GM21737 (cell line): ENCODE measurements around the gene BRD4.
A peak's percentile ranks its signal among the peaks of the same experiment; 100 is the strongest.
"Not testable (repeated sequence)": the region's sequence is repeated elsewhere in the genome, so short reads cannot be mapped to it uniquely, and the experiment has no call there.

Experiments used
- ATAC-seq: cut with Tn5 transposase; IDR thresholded peaks from one replicate; pipeline ENCODE4 v1.9.1; 2021; ENCODE audit warnings: mild to moderate bottlenecking, moderate library complexity; ENCODE audit not compliant: unreplicated experiment

Gene BRD4

DNA sequence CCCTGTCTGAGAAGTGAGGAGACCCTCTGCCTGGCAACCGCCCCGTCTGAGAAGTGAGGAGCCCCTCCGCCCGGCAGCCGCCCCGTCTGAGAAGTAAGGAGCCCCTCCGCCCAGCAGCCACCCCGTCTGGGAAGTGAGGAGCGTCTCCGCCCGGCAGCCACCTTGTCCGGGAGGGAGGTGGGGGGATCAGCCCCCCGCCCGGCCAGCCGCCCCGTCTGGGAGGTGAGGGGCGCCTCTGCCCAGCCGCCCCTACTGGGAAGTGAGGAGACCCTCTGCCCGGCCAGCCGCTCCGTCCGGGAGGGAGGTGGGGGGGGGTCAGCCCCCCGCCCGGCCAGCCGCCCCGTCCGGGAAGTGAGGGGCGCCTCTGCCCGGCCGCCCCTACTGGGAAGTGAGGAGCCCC is 30.7 kb upstream of the BRD4 start:
- ATAC-seq = not testable (repeated sequence)

DNA sequence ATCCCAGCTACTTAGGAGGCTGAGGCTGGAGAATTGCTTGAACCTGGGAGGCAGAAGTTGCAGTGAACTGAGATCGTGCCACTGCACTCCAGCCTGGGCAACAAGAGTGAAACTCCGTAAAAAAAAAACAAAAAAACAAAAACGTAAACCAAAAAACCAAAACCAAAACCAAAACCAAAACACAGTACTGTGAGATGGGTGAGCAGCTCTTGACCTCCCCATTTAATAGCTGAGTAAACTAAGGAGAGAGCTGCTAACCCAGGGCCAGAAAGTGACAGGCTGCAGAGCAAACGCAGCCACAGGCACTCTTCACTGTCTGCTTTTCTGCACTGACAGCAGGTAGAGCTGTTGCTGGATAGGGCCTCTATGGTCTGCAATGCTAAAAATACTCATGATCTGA is 27.7 kb upstream of the BRD4 start:
- not testable (repeated sequence) for ATAC-seq

DNA sequence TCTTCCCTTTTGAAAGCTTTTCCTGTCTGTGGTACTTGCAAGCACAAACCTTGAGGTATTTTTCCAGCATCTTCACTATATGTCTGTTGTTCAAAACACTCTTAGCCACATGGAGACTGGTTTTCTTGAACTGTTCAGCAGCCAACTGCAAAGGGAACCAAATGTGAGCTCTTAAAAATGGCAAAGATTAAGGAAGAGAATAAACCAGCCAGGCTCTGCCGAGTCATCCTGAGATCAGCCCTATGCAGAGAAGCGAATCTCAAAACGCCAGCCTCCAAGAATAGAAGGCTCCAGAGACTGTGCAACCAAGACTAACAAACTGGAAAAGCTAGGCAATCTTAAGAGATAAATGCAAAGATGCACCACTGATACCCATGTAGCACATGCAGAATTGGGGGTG is 26.6 kb upstream of the BRD4 start:
- ATAC-seq = no peak

DNA sequence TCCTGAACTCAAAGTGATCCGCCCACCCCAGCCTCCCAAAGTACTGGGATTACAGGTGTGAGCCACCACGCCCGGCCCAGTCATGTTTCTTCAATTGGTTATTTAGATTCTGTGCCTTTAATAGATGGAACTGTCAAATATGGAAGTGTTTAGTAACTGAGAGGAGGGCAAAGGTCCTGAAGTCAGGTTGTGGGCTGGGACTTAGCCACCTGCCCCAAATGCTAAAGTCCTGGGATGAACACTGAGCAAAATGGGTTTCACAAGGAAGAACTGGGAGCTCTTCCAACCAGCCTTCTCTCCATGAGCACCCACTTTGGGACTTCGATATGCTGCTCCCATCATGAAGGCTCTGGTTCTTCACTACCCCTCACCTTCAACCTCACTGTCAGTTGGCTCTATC is 25.6 kb upstream of the BRD4 start:
- no peak for ATAC-seq

DNA sequence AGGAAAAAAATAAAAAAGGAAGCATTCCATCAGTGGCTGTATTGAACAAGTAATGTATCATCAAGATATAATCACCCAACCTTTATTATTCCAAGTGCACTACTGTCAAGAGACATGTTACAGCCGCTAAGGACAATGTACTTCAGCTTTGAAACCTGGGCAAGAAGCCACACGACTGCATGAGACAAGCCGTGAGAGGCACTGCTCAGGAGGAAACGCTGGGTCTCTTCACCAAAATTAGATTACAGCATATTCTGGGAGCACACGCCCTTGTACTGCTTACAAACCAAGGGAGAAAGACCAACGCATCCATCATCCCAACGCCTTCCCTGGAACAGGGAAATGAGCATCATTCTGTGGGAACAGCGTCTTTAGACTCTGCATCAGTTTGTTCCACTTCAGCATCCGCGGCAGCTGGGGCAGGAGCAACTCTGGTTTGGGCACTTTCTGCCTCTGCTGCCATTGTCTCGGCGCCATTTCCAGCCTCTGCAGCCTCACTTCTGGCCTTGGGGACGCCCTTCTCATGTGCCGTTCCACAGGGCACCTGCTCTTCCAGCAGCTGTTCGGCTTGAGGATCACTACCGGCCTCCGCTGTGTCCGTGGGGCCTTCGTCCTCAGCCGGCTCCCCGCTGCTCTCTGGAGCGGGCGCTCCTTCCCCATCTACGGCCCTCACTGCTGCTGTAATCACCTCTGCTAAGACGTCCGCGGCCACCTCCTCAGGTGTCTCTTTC is 22.4 kb upstream of the BRD4 start:
- no peak for ATAC-seq

DNA sequence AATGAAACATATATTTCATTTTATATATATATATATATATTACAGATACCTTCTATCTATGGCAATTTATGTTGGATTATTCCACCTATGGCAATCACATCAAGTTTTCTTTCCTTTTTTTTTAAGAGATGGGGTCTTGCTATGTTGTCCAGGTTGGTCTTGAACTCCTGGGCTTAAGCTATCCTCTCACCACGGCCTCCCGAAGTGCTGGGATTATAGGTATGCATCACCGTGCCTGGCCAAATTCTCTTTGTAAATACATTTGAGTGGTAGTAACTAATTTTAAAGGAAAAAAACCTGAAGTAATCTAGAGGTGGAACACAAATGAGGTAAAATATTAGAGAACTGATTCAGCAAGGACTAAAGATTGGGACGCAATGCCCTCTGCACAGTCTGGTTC is 21.6 kb upstream of the BRD4 start:
- ATAC-seq = no peak

DNA sequence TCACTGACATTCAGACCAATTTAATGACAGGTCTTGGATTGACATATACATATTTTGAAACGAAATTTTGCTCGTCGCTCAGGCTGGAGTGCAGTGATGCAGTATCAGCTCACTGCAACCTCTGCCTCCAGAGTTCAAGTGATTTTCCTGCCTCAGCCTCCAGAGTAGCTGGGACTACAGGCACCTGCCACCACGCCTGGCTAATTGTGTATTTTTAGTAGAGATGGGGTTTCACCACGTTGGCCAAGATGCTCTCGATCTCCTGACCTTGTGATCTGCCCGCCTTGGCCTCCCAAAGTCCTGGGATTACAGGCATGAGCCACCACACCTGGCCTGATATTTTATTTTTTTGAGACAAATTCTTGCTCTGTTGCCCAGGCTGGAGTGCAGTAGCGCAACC is 20.2 kb upstream of the BRD4 start:
- ATAC-seq = not testable (repeated sequence)

DNA sequence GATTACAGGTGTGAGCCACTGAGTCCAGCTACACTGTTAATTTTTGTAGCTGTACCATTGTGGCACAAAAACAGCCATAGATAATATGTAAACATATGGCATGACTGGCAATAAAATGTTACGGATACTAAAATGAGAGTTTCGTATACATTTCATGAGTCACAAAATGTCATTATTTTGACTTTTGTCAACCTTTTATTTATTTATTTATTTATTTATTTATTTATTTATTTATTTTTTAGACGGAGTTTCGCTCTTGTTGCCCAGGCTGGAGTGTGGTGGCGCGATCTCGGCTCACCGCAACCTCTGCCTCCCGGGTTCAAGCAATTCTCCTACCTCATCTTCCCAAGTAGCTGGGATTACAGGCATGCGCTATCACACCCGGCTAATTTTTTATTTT is 9.0 kb upstream of the BRD4 start:
- not testable (repeated sequence) for ATAC-seq

DNA sequence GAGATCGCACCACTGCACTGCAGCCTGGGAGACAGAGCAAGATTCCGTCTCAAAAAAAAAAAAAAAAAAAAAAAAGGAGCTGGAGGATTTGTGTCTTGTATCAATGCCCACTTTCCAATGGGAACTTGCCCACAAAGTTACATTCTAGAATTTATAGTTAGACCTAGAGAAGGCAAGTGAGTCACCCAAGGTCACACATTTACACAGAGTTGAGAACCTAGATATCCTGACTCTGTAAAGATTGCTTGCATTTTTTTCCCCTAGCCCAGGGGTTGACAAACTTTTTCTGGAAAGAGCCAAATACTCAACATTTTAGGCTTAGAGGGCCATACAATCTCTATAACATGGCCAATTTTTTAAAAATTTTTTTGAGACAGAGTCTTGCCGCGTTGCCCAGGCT is 7.7 kb upstream of the BRD4 start:
- ATAC-seq = no peak

DNA sequence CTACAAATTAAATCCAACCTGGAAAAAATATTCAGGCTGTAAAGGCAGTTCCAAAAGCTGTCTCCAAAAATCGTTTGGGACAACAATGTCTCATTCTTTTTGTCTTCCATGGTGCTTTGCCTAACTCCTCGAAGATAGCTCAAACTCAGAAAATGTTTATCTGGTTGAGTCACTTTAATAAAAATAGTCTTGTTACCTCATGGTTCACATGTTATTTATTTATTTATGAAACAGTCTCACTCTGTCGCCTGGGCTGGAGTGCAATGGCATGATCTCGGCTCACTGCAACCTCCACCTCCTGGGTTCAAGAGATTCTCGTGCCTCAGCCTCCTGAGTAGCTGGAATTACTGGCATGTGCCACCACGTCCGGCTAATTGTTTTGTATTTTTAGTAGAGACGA is 4.9 kb upstream of the BRD4 start:
- no peak for ATAC-seq

DNA sequence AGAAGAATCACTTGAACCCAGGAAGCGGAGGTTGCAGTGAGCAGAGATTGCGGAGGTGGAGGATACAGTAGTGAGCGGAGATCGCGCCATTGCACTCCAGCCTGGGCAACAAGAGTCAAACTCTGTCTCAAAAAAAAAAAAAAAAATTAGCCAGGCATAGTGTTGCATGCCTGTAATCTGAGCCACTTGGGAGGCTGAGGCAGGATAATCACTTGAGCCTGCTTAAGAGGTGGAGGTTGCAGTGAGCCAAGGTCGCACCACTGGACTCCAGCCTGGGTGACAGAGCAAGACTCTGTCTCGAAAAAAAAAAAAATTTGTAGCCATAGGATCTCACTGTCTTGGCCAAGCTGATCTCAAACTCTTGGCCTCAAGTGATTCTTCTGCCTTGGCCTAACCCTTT is 3.7 kb upstream of the BRD4 start:
- ATAC-seq = not testable (repeated sequence)

DNA sequence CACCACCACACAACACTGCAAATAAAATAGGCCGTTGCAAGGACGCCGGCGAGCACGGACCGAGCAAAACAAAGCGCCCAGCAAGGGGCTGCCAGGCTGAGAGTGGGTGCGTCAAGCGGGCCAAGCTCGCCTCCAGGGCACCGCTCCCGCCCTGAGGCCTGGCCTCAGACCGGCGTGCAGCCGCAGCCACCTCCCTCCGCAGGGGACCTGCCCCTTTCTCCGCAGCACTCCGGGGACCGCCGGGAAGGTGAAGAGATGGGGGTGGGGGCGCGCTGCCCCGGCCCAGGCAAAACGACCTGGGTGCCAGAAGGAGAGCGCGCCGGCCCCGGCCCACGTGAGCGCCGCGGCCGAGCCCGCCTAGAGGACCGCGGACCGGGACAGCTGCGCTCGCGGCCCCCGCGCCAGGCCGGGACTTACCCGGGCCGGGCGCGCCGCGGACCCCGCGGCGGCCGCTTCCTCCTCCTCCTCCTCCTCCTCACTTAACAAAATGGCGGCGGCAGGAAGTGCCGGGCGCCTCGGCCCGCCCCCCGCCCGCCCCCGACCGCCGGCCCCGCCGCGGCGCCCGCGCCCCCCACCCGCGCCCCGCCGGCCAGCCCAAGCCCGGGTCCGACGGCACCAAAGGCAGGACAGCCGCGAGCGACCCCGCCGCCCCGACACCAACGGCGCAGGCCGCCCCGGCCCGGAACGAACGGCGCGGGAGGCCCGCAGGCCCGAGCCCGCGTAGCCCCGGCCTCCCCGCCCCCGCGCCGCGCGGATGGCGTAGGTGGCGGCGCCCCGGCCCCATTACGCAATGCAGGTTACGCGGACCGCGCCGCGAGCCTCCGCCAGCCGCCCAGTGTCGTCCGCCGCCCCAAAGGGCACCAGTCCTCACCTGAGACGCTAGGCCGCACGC is 674 bp downstream of the BRD4 start:
- peak; percentile 29 for ATAC-seq

DNA sequence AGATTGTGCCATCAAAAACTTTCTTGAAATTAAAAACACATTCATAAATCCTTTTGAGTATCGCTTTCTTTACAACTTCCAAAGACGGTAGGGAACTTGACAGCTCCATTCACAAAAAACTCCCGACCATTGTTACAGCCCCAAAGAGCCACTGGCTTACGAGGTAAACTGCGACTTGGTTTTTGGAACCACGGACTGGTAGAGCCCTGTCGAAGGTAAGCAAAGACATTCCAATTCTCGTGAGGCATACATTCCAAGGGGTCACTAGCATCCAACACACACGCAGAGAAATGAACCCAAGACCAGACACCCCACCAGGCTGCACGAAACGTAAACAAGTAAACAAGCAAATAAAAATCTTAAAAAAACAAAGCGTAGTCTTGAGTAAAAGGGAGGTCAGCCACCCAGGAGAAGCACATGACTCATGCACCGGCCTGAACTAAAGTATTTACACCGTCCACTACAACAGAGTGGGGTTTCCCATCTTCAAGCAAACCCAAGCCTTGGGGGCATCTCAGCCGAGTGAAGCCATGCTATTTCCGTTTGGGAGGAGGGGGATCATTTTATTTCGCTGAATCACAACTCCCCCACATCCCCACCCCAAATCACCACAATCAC is 1.4 kb downstream of the BRD4 start:
- no peak for ATAC-seq

DNA sequence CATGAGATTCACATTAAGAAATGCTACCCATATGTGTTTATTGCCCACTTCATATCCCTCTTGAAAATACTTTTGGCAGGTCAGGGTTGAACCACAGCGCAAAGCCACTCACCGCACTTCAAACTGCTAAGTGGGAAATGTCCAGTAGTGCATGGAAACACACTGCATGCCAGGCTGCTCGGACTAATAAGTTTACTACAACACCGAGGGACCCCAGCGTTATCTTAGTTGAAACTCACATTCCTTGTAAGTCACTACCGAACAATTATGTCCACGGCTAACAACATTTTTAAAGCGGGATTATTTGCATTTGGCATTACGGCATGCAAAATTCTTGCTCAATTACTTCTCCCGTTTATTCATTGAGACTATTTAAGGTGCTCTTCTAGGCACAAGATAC is 4.0 kb downstream of the BRD4 start:
- ATAC-seq = no peak

DNA sequence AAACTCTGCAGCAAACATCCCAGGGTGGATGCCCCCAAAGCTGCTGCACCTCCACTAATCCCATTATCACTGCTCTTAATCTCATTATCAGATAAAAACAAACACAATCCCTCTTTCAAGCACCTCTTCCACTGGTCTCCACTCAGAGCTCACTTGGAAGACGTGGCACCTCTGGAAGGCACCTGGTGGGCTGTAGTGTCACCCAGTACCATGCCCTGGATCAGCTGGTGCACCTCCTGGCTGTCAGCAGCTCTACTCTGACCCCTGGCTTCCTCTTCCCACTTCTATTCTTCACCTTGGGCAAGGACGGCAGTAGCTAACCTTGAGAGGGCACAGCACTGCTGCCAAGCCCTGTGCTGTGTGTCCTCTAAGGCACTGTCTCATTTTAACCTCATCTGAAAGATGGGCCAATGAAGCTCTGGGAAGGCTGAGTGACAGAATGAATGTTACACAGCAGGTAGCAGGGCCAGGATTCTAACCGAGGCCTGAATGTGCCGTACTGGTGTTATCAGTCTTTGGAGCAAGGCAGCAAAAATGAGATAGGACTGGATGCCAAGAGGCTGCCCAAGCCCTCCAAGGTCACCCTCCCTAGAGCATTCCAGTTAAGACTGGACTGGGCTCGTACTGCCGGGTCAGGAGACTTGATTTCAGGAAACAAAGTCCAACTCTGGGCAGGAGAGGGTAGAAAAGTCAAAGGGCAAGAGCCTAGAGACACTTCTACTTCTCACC is 7.4 kb downstream of the BRD4 start:
- no peak for ATAC-seq

DNA sequence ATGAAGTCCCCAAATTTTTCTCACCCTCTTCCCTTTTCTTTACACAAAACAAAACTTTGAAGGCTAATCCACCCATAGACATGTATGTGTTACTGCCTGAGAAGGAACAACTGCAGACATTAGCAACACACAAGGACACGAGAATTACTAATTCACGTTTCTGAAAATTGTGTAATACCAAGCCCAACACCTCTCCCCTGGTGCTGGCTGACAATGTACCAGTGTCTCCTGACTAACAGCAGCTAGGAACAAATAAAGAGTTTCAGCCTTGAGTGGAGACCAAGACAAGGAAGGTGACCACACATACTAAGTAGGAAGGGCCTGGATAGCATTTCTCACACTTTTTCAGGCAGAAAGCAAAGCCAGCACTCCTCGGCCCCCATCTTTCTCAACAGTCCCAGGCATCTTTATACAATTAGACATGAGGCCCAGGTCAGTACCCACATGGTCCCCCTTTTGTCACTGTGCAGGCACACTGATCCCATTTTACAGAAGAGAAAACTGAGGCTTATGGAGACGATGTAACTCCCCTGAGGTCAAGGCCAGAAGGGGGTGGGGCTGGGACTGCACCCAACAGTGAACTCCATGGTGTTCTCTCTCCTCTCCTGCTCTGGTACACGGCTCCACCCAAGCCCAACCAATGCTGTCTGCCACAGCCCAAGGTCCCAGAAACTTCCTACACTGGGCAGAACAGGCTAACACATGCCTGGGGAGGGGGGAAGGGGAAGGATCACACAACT is 8.7 kb downstream of the BRD4 start:
- no peak for ATAC-seq

DNA sequence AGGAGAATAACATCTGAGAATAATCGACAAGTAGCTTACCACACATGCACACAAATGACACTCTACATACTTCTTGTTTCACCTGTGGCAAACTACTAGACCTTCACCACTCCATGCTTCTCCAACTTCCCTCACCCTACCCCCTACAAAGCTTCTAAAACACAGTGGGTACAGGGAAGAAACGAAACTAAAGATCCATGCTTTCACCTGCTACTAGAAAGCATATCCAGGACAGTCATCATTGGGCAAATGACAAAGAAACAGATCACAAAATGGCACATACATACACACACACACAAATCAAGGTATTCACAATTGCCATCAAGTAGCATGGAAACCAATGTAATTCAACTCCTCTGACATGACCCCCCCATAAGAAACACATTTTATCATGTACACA is 10.6 kb downstream of the BRD4 start:
- ATAC-seq = no peak

DNA sequence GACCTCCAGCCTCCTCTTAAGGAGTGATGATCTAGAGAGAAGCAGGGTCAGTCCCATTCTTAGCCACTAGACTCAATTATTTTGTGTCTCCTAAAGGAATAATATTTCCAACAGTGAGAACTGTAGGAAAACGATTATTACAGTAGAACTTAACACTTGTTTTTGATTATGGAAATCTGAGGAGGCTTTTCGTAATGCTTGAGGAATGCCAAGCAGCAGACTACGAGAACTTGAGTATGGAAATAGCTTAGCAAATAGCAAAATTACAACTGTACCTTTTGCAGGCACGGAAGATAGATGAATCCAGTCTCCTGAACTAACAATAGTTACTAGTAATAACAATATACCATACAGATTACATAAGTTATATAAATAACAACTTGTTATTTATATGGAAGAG is 12.2 kb downstream of the BRD4 start:
- no peak for ATAC-seq

DNA sequence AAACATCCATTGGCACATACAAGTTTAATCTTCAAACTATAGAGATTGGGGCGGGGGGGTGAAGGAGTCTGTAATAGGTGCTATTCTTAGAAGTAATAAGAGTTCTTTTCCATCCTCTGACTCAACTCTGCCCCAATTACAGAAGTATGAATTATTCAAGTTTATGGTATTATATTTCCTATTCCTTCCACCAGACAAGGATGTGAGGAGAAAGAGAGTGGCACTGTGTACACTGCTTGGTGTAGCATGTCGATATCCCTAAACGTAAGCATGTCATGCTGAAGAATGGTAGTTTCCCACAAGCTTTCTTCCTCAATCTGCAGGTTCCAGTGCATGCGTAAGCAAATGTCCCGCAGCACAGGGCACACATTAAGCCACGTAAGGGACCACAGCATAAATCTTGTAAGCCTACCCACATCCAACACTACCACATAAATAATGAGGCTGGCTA is 14.1 kb downstream of the BRD4 start:
- no peak for ATAC-seq

DNA sequence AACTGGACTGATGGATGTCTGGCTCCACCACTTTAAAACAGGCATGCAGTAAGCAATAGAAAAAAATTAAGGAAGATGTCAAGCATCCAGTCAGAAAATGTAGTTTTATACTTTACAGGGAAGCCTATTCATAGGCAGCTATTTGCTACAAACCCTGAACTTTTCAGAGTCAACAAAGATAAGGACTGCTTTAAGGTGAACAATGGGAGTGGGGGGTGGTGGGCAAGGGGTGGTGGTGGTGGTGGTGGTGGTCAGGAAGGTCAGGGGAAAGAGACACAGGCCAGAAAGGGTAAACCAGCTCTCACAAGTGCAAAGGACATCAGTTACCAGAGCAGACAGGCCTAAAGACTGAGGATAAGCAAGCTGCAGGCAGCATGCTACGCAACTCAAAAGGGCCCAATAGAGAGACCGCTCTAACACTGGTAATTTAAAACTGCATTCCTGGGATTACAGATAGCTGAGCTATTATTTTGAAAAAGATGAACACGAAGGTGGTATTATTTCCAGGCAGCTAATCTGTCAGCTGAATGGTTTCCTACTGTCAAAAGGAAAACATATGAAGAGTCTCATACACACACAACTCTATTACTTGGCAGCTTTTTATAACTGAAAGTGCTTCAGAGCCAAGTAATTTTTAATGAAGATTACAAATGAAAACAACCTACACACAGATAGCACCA is 14.8 kb downstream of the BRD4 start:
- no peak for ATAC-seq
